IMR-90 (cell line): ENCODE data around the gene RIOX2. TPM values are rescaled to one million over a fixed set of nuclear protein-coding genes. Genes with fewer than 3 reads are reported as not detected.

Experiments
- ATAC-seq: fragments of 200-7000 bp; cut with Tn5 transposase; 2 replicates; pipeline ENCODE4 v1.9.1; 2020; ENCODE audit warnings: low read depth, mild to moderate bottlenecking, moderate library complexity
- BruUV-seq: library from RNA; stranded (reverse); fragments of 400-500 nt; replicated peaks from 2 replicates; lab custom pipeline; 2021; lab: Mats Ljungman, UMichigan
- CTCF ChIA-PET: fragments of 300-600 bp; formaldehyde crosslinking; extraction: SDS; loops from one replicate; lab custom pipeline; 2021; ENCODE audit warnings: antibody characterized with exemption; lab: Yijun Ruan, JAX
- POLR2A ChIA-PET: fragments of 300-600 bp; sonication (Branson Sonifier 250); formaldehyde crosslinking; loops from one replicate; lab custom pipeline; 2022; ENCODE audit warnings: antibody characterized with exemption; ENCODE audit not compliant: unreplicated experiment; lab: Charles Lee
- DNase-seq: peaks from one replicate; pipeline ENCODE4 v3.0.0; 2013
- H2AFZ ChIP-seq: replicated peaks from 2 replicates; pipeline ENCODE3; 2013; ENCODE audit warnings: low read length, mild to moderate bottlenecking; ENCODE audit not compliant: poor library complexity
- H2AK5ac ChIP-seq: 2 replicates; pipeline ENCODE4 v1.6.1; 2013; ENCODE audit warnings: low read depth, low read length, inconsistent platforms
- H2AK9ac ChIP-seq: replicated peaks from 2 replicates; pipeline ENCODE3; 2013; ENCODE audit warnings: mild to moderate bottlenecking, low read depth, low read length, moderate library complexity; ENCODE audit not compliant: poor library complexity
- H2BK120ac ChIP-seq: 2 replicates; pipeline ENCODE4 v1.6.1; 2013; ENCODE audit warnings: low read depth, low read length, inconsistent platforms
- H2BK15ac ChIP-seq: 3 replicates; pipeline ENCODE4 v1.6.1; 2013; ENCODE audit warnings: low read depth, low read length, inconsistent platforms
- H2BK20ac ChIP-seq: 2 replicates; pipeline ENCODE4 v1.6.1; 2013; ENCODE audit warnings: low read depth, mild to moderate bottlenecking, inconsistent platforms, low read length, moderate library complexity
- H2BK5ac ChIP-seq: 2 replicates; pipeline ENCODE4 v1.6.1; 2013; ENCODE audit warnings: mild to moderate bottlenecking, low read depth, low read length, inconsistent platforms; ENCODE audit not compliant: poor library complexity, severe bottlenecking
- H3K14ac ChIP-seq: replicated peaks from 2 replicates; pipeline ENCODE4 v1.6.1; 2013; ENCODE audit warnings: low read depth, low read length, inconsistent platforms
- H3K18ac ChIP-seq: 2 replicates; pipeline ENCODE4 v1.6.1; 2013; ENCODE audit warnings: low read depth, low read length, control low read depth
- H3K23ac ChIP-seq: 2 replicates; pipeline ENCODE4 v1.6.1; 2013; ENCODE audit warnings: low read depth, low read length, inconsistent platforms
- H3K27ac ChIP-seq: 2 replicates; pipeline ENCODE4 v1.5.1; 2013; ENCODE audit warnings: mild to moderate bottlenecking, control low read depth, low read length; ENCODE audit not compliant: insufficient read depth
- H3K27me3 ChIP-seq: 2 replicates; pipeline ENCODE4 v1.6.1; 2013; ENCODE audit warnings: low read length; ENCODE audit not compliant: control insufficient read depth, insufficient read depth
- H3K36me3 ChIP-seq: 2 replicates; pipeline ENCODE4 v1.6.1; 2013; ENCODE audit warnings: low read length, mixed read lengths; ENCODE audit not compliant: control insufficient read depth, insufficient read depth
- H3K4ac ChIP-seq: 2 replicates; pipeline ENCODE4 v1.6.1; 2013; ENCODE audit warnings: low read depth, low read length, inconsistent platforms
- H3K4me1 ChIP-seq: 2 replicates; pipeline ENCODE4 v1.6.1; 2013; ENCODE audit warnings: low read length, mixed read lengths; ENCODE audit not compliant: control insufficient read depth, insufficient read depth
- H3K4me2 ChIP-seq: 2 replicates; pipeline ENCODE4 v1.6.1; 2013; ENCODE audit warnings: low read depth, mild to moderate bottlenecking, control low read depth, low read length, moderate library complexity
- H3K4me3 ChIP-seq: 2 replicates; pipeline ENCODE4 v1.5.1; 2013; ENCODE audit warnings: low read depth, mild to moderate bottlenecking, control low read depth, low read length, moderate library complexity; ENCODE audit not compliant: insufficient read depth
- H3K56ac ChIP-seq: 2 replicates; pipeline ENCODE4 v1.6.1; 2013; ENCODE audit warnings: low read length, inconsistent platforms; ENCODE audit not compliant: insufficient read depth; ENCODE audit errors: extremely low read depth
- H3K79me1 ChIP-seq, 2 experiments: 2 replicates each; pipeline ENCODE4 v1.6.1; 2013; ENCODE audit warnings: low read length in 2 of 2, inconsistent platforms in 1 of 2, low read depth in 1 of 2
- H3K9ac ChIP-seq: 2 replicates; pipeline ENCODE4 v1.6.1; 2013; ENCODE audit warnings: low read depth, low read length, control low read depth
- H3K9me1 ChIP-seq: 2 replicates; pipeline ENCODE4 v1.6.1; 2013; ENCODE audit warnings: low read length, inconsistent platforms; ENCODE audit not compliant: insufficient read depth
- H3K9me3 ChIP-seq: 2 replicates; pipeline ENCODE4 v1.6.1; 2013; ENCODE audit warnings: low read length; ENCODE audit not compliant: control insufficient read depth, insufficient read depth
- H4K20me1 ChIP-seq: 2 replicates; pipeline ENCODE4 v1.6.1; 2013; ENCODE audit warnings: low read length, inconsistent platforms; ENCODE audit not compliant: insufficient read depth
- H4K5ac ChIP-seq: 2 replicates; pipeline ENCODE4 v1.6.1; 2013; ENCODE audit warnings: mild to moderate bottlenecking, low read depth, low read length, control low read depth
- H4K8ac ChIP-seq, 2 experiments: 2 replicates each; pipeline ENCODE4 v1.6.1; 2013; ENCODE audit warnings: low read depth in 2 of 2, low read length in 2 of 2, control low read depth in 1 of 2, inconsistent platforms in 1 of 2
- H4K91ac ChIP-seq: 2 replicates; pipeline ENCODE4 v1.6.1; 2013; ENCODE audit warnings: low read depth, low read length, inconsistent platforms; ENCODE audit not compliant: insufficient read depth
- BHLHE40 ChIP-seq: fragments of 150-350 bp; IDR thresholded peaks from 2 replicates; pipeline ENCODE4 v1.6.1; 2016; ENCODE audit warnings: mild to moderate bottlenecking, low read depth, low read length
- CEBPB ChIP-seq: IDR thresholded peaks from 2 replicates; pipeline ENCODE4 v1.6.1; 2012; ENCODE audit warnings: low read depth, low read length, improper control_type of control experiment
- CHD1 ChIP-seq: IDR thresholded peaks from 2 replicates; pipeline ENCODE4 v1.6.1; 2012; ENCODE audit warnings: low read depth, low read length, improper control_type of control experiment
- FOS ChIP-seq: fragments of 150-350 bp; IDR thresholded peaks from 2 replicates; pipeline ENCODE4 v1.6.1; 2016; ENCODE audit warnings: low read depth, low read length
- MAFK ChIP-seq: IDR thresholded peaks from 2 replicates; pipeline ENCODE4 v1.6.1; 2012; ENCODE audit warnings: low read depth, low read length, improper control_type of control experiment
- MAZ ChIP-seq: IDR thresholded peaks from 2 replicates; pipeline ENCODE4 v1.6.1; 2012; ENCODE audit warnings: low read depth, mild to moderate bottlenecking, low read length, improper control_type of control experiment, moderate library complexity, borderline replicate concordance
- MXI1 ChIP-seq: IDR thresholded peaks from 2 replicates; pipeline ENCODE4 v1.6.1; 2012; ENCODE audit warnings: low read depth, mild to moderate bottlenecking, low read length, moderate library complexity, borderline replicate concordance
- NFE2L2 ChIP-seq: fragments of 150-350 bp; IDR thresholded peaks from 2 replicates; pipeline ENCODE4 v1.6.1; 2016; ENCODE audit warnings: low read depth, mild to moderate bottlenecking, low read length
- POLR2A ChIP-seq: IDR thresholded peaks from 2 replicates; pipeline ENCODE4 v1.6.1; 2012; ENCODE audit warnings: mild to moderate bottlenecking, low read depth, low read length
- RAD21 ChIP-seq: IDR thresholded peaks from 2 replicates; pipeline ENCODE4 v1.6.1; 2012; ENCODE audit warnings: low read length, improper control_type of control experiment
- RCOR1 ChIP-seq: IDR thresholded peaks from 2 replicates; pipeline ENCODE4 v1.6.1; 2012; ENCODE audit warnings: mild to moderate bottlenecking, low read length, improper control_type of control experiment; ENCODE audit not compliant: insufficient replicate concordance
- RFX5 ChIP-seq: IDR thresholded peaks from 2 replicates; pipeline ENCODE4 v1.8.0; 2012; ENCODE audit warnings: low read depth, mild to moderate bottlenecking, low read length, moderate library complexity
- SMC3 ChIP-seq: fragments of 150-350 bp; IDR thresholded peaks from 2 replicates; pipeline ENCODE4 v1.6.1; 2016; ENCODE audit warnings: low read depth, mild to moderate bottlenecking, antibody characterized with exemption, low read length, moderate library complexity
- WGBS, 2 experiments: methylation state at CpG; one replicate each; pipeline versions ENCODE4 v1.1.5 to v1.1.7; 2013; ENCODE audit warnings: missing lambda C conversion rate in 2 of 2; ENCODE audit not compliant: insufficient read length in 1 of 2; ENCODE audit errors: extremely low coverage in 2 of 2; 5-methylcytosine and 5-hydroxymethylcytosine counted together
- dilution Hi-C: fragments of 300-500 bp; cut with HindIII; formaldehyde crosslinking; loops from one replicate; pipeline ENCODE4 v1.14.3; 2018; ENCODE audit warnings: low sequenced_read_pairs; ENCODE audit not compliant: unreplicated experiment
- in situ Hi-C: fragments of 300-500 bp; cut with MboI; formaldehyde crosslinking; loops from 3 replicates; pipeline ENCODE4 v1.14.3; 2019; ENCODE audit warnings: low sequenced_read_pairs, inconsistent platforms, mixed read lengths
- intact Hi-C: fragments of 100-400 bp; cut with micrococcal nuclease; formaldehyde crosslinking; loops from 2 replicates; pipeline ENCODE4 v1.10.0; 2022
- polyA plus RNA-seq, 3 experiments: library from polyadenylated mRNA; depleted of rRNA; stranded (reverse); fragments of >200 nt; gene quantifications; 2 replicates each; pipeline ENCODE4 v1.2.3, GENCODE V29; 2012; ENCODE audit warnings: low replicate concordance in 1 of 3
- total RNA-seq: library from RNA; depleted of rRNA; stranded (reverse); fragments of >200 nt; gene quantifications from 2 replicates; pipeline ENCODE4 v1.2.3, GENCODE V29; 2012
- TF ChIP-seq, protein P1 (sequence below): fragments of 150-350 bp; IDR thresholded peaks from 2 replicates; pipeline ENCODE4 v1.6.1; 2017; ENCODE audit warnings: mild to moderate bottlenecking, antibody characterized with exemption, low read length, low read depth
- TF ChIP-seq, protein P2 (sequence below): conservative IDR thresholded peaks from 2 replicates; pipeline ENCODE4 v1.5.1; 2012; ENCODE audit warnings: mild to moderate bottlenecking, low read depth, low read length, improper control_type of control experiment
- TF ChIP-seq, protein P3 (sequence below): fragments of 150-350 bp; IDR thresholded peaks from 2 replicates; pipeline ENCODE4 v1.6.1; 2016; ENCODE audit warnings: low read depth, mild to moderate bottlenecking, low read length, moderate library complexity, borderline replicate concordance

RIOX2 gene
- total and polyA plus RNA-seq, 2 of the 4 experiments (the other 2 are of a cell fraction) = 17.2 to 26.7 TPM

DNA sequence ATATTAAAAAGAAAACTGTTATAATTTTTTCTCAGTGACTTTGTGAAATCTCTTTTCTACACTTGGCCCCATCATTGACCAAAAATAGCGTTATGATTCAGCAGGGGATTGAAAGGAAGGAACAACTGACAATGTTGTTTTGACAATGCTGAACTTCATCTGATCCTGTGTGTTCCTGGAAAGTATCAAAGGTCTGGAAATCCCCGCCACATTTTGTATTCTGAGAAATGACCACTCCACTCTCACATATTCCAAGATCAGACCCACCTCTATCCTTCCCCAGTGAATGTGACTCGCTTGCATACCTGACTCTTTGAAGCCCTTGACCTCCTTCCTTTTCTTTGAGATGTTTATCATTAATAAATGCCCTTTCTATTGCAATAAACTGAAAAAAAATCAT, 9.7 kb upstream of the RIOX2 start:
- no CpG with 5 or more reads among the region's 3 CpGs for WGBS, 2 experiments
- no peaks in the 10 kb centered on the region for H4K20me1 ChIP-seq
- no peaks in the 10 kb centered on the region for H3K9me3 ChIP-seq
- H3K27me3 ChIP-seq = peaks cover 4% of the 10 kb centered on the region
- in situ Hi-C loops = no loop called here
- ChIA-PET CTCF (no interaction called here), POLR2A (no interaction called here)
- no peak overlapping the region for H4K91ac ChIP-seq
- no peak overlapping the region for H2BK120ac ChIP-seq
- ATAC-seq (no peak), DNase-seq (peak; percentile 21)
- no peak overlapping the region for H2AK9ac ChIP-seq
- no TSS peak for BruUV-seq
- H2BK5ac ChIP-seq = no peak overlapping the region
- dilution Hi-C loops = no loop called here
- no peak overlapping the region for H2BK15ac ChIP-seq
- 0 out of 2 replicates have a peak, but pooled peaks cover 2% of the 10 kb centered on the region for H3K9me1 ChIP-seq
- no peak overlapping the region for H4K5ac ChIP-seq
- H3K4ac ChIP-seq = no peak overlapping the region
- H2AFZ ChIP-seq = no peak overlapping the region
- no peak overlapping the region for H3K56ac ChIP-seq
- H3K4me1 ChIP-seq = peaks cover 4% of the 10 kb centered on the region; the same call in 1 of the 2 replicates
- H3K4me3 ChIP-seq = no peak overlapping the region
- H3K9ac ChIP-seq = no peak overlapping the region
- H3K79me1 ChIP-seq = no peaks in the 10 kb centered on the region
- intact Hi-C loops = no loop called here
- H4K8ac ChIP-seq = no peak overlapping the region
- H3K14ac ChIP-seq = no peak overlapping the region
- H2BK20ac ChIP-seq = no peak overlapping the region
- H3K4me2 ChIP-seq = peak overlapping the region; percentile 35; the same call in 1 of the 2 replicates
- H3K27ac ChIP-seq = peak overlapping the region; percentile 39; the same call in 1 of the 2 replicates
- no peak overlapping the region for H3K23ac ChIP-seq
- TF ChIP-seq MAFK (no peak), CEBPB (no peak), RCOR1 (no peak), MAZ (no peak), CHD1 (no peak), NFE2L2 (no peak), MXI1 (no peak), POLR2A (no peak), FOS (no peak), BHLHE40 (no peak), RAD21 (no peak), SMC3 (no peak), RFX5 (no peak)
- TF ChIP-seq, protein P1, sequence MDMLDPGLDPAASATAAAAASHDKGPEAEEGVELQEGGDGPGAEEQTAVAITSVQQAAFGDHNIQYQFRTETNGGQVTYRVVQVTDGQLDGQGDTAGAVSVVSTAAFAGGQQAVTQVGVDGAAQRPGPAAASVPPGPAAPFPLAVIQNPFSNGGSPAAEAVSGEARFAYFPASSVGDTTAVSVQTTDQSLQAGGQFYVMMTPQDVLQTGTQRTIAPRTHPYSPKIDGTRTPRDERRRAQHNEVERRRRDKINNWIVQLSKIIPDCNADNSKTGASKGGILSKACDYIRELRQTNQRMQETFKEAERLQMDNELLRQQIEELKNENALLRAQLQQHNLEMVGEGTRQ = no peak
- TF ChIP-seq, protein P2, sequence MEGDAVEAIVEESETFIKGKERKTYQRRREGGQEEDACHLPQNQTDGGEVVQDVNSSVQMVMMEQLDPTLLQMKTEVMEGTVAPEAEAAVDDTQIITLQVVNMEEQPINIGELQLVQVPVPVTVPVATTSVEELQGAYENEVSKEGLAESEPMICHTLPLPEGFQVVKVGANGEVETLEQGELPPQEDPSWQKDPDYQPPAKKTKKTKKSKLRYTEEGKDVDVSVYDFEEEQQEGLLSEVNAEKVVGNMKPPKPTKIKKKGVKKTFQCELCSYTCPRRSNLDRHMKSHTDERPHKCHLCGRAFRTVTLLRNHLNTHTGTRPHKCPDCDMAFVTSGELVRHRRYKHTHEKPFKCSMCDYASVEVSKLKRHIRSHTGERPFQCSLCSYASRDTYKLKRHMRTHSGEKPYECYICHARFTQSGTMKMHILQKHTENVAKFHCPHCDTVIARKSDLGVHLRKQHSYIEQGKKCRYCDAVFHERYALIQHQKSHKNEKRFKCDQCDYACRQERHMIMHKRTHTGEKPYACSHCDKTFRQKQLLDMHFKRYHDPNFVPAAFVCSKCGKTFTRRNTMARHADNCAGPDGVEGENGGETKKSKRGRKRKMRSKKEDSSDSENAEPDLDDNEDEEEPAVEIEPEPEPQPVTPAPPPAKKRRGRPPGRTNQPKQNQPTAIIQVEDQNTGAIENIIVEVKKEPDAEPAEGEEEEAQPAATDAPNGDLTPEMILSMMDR = no peak
- TF ChIP-seq, protein P3, sequence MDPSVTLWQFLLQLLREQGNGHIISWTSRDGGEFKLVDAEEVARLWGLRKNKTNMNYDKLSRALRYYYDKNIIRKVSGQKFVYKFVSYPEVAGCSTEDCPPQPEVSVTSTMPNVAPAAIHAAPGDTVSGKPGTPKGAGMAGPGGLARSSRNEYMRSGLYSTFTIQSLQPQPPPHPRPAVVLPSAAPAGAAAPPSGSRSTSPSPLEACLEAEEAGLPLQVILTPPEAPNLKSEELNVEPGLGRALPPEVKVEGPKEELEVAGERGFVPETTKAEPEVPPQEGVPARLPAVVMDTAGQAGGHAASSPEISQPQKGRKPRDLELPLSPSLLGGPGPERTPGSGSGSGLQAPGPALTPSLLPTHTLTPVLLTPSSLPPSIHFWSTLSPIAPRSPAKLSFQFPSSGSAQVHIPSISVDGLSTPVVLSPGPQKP = no peak
- H2AK5ac ChIP-seq = no peak overlapping the region
- H3K36me3 ChIP-seq = no peaks in the 10 kb centered on the region
- no peak overlapping the region; the same call in 1 of the 2 replicates for H3K18ac ChIP-seq
